ENCODE data around the gene TPTE2. TPM values are rescaled to one million over a fixed set of nuclear protein-coding genes. Genes with fewer than 3 reads are reported as not detected.
"Not testable (repeated sequence)": the region's sequence is repeated elsewhere in the genome, so short reads cannot be mapped to it uniquely, and the experiment has no call there.

The TPTE2 gene
- total RNA-seq, 1 donor from 2014 or later: not detected

GRCh38 chr13:19439056-19439686, 122.2 kb downstream of the TPTE2 start:
- not testable (repeated sequence) for H4K20me1 ChIP-seq (ENCODE audit: insufficient read depth, low read length); H3K9ac ChIP-seq (ENCODE audit: low read length); H3K9me3 ChIP-seq (ENCODE audit: insufficient read depth, low read depth, low read length); H3K79me2 ChIP-seq (ENCODE audit: insufficient read depth, low read length); H3K4me1 Mint-ChIP-seq (ENCODE audit: low read depth, unreplicated experiment); H3K36me3 ChIP-seq (ENCODE audit: insufficient read depth, low read length); H3K27me3 ChIP-seq (ENCODE audit: insufficient read depth, low read length); H2AFZ ChIP-seq (ENCODE audit: low read depth, low read length); H3K4me3 Mint-ChIP-seq (ENCODE audit: unreplicated experiment); H3K9me3 Mint-ChIP-seq (ENCODE audit: unreplicated experiment); FAIRE-seq; H3K4me2 ChIP-seq (ENCODE audit: low read length); H3K4me3 ChIP-seq (ENCODE audit: insufficient read depth, low read depth, low read length); H3K27ac Mint-ChIP-seq (ENCODE audit: unreplicated experiment); H3K27ac ChIP-seq (ENCODE audit: low read depth, low read length); H3K36me3 Mint-ChIP-seq (ENCODE audit: low read depth, unreplicated experiment); H3K27me3 Mint-ChIP-seq (ENCODE audit: low read depth, unreplicated experiment); H3K4me1 ChIP-seq (ENCODE audit: insufficient read depth, low read length); DNase-seq (ENCODE audit: low read depth)

GRCh38 chr13:19437780-19438179, 123.6 kb downstream of the TPTE2 start:
- not testable (repeated sequence) for H3K9ac ChIP-seq (ENCODE audit: low read length); H3K27ac Mint-ChIP-seq (ENCODE audit: unreplicated experiment); H3K4me1 ChIP-seq (ENCODE audit: insufficient read depth, low read length); H3K79me2 ChIP-seq (ENCODE audit: insufficient read depth, low read length); H3K27ac ChIP-seq (ENCODE audit: low read depth, low read length); H3K9me3 Mint-ChIP-seq (ENCODE audit: unreplicated experiment); H2AFZ ChIP-seq (ENCODE audit: low read depth, low read length); H3K36me3 ChIP-seq (ENCODE audit: insufficient read depth, low read length); H3K9me3 ChIP-seq (ENCODE audit: insufficient read depth, low read depth, low read length); H3K4me2 ChIP-seq (ENCODE audit: low read length); H4K20me1 ChIP-seq (ENCODE audit: insufficient read depth, low read length); H3K4me3 ChIP-seq (ENCODE audit: insufficient read depth, low read depth, low read length); H3K27me3 Mint-ChIP-seq (ENCODE audit: low read depth, unreplicated experiment); H3K27me3 ChIP-seq (ENCODE audit: insufficient read depth, low read length); DNase-seq (ENCODE audit: low read depth); FAIRE-seq; H3K4me3 Mint-ChIP-seq (ENCODE audit: unreplicated experiment); H3K4me1 Mint-ChIP-seq (ENCODE audit: low read depth, unreplicated experiment); H3K36me3 Mint-ChIP-seq (ENCODE audit: low read depth, unreplicated experiment)

GRCh38 chr13:19422236-19422635, 139.1 kb downstream of the TPTE2 start:
- DNase-seq (ENCODE audit: low read depth); H2AFZ ChIP-seq (ENCODE audit: low read depth, low read length); H3K4me3 ChIP-seq (ENCODE audit: insufficient read depth, low read depth, low read length); H3K79me2 ChIP-seq (ENCODE audit: insufficient read depth, low read length); H3K4me3 Mint-ChIP-seq (ENCODE audit: unreplicated experiment); H3K9me3 Mint-ChIP-seq (ENCODE audit: unreplicated experiment); H3K27ac ChIP-seq (ENCODE audit: low read depth, low read length); H3K4me1 ChIP-seq (ENCODE audit: insufficient read depth, low read length); H3K36me3 Mint-ChIP-seq (ENCODE audit: low read depth, unreplicated experiment); H3K27me3 Mint-ChIP-seq (ENCODE audit: low read depth, unreplicated experiment); H4K20me1 ChIP-seq (ENCODE audit: insufficient read depth, low read length); H3K9ac ChIP-seq (ENCODE audit: low read length); H3K36me3 ChIP-seq (ENCODE audit: insufficient read depth, low read length); H3K4me1 Mint-ChIP-seq (ENCODE audit: low read depth, unreplicated experiment); FAIRE-seq; H3K4me2 ChIP-seq (ENCODE audit: low read length); H3K27ac Mint-ChIP-seq (ENCODE audit: unreplicated experiment); H3K27me3 ChIP-seq (ENCODE audit: insufficient read depth, low read length); H3K9me3 ChIP-seq (ENCODE audit: insufficient read depth, low read depth, low read length): not testable (repeated sequence)

GRCh38 chr13:19412494-19412893, 148.8 kb downstream of the TPTE2 start:
- H3K4me3 ChIP-seq (ENCODE audit: insufficient read depth, low read depth, low read length); H3K36me3 ChIP-seq (ENCODE audit: insufficient read depth, low read length); FAIRE-seq; H3K9ac ChIP-seq (ENCODE audit: low read length); H4K20me1 ChIP-seq (ENCODE audit: insufficient read depth, low read length); H3K27ac Mint-ChIP-seq (ENCODE audit: unreplicated experiment); H3K27me3 Mint-ChIP-seq (ENCODE audit: low read depth, unreplicated experiment); H3K27me3 ChIP-seq (ENCODE audit: insufficient read depth, low read length); H3K36me3 Mint-ChIP-seq (ENCODE audit: low read depth, unreplicated experiment); H3K9me3 ChIP-seq (ENCODE audit: insufficient read depth, low read depth, low read length); H3K4me1 ChIP-seq (ENCODE audit: insufficient read depth, low read length); H3K4me1 Mint-ChIP-seq (ENCODE audit: low read depth, unreplicated experiment); H3K79me2 ChIP-seq (ENCODE audit: insufficient read depth, low read length); H3K27ac ChIP-seq (ENCODE audit: low read depth, low read length); H3K4me3 Mint-ChIP-seq (ENCODE audit: unreplicated experiment); H3K9me3 Mint-ChIP-seq (ENCODE audit: unreplicated experiment); H3K4me2 ChIP-seq (ENCODE audit: low read length); DNase-seq (ENCODE audit: low read depth); H2AFZ ChIP-seq (ENCODE audit: low read depth, low read length): not testable (repeated sequence)

GRCh38 chr13:19382746-19383511, 178.4 kb downstream of the TPTE2 start:
- H3K9ac ChIP-seq (ENCODE audit: low read length); H3K9me3 ChIP-seq (ENCODE audit: insufficient read depth, low read depth, low read length); H3K4me1 ChIP-seq (ENCODE audit: insufficient read depth, low read length); FAIRE-seq; H3K27me3 Mint-ChIP-seq (ENCODE audit: low read depth, unreplicated experiment); H3K4me3 Mint-ChIP-seq (ENCODE audit: unreplicated experiment); H2AFZ ChIP-seq (ENCODE audit: low read depth, low read length); H3K27ac ChIP-seq (ENCODE audit: low read depth, low read length); H3K36me3 ChIP-seq (ENCODE audit: insufficient read depth, low read length); H3K27ac Mint-ChIP-seq (ENCODE audit: unreplicated experiment); H3K79me2 ChIP-seq (ENCODE audit: insufficient read depth, low read length); DNase-seq (ENCODE audit: low read depth); H3K27me3 ChIP-seq (ENCODE audit: insufficient read depth, low read length); H3K4me1 Mint-ChIP-seq (ENCODE audit: low read depth, unreplicated experiment); H3K4me2 ChIP-seq (ENCODE audit: low read length); H4K20me1 ChIP-seq (ENCODE audit: insufficient read depth, low read length); H3K4me3 ChIP-seq (ENCODE audit: insufficient read depth, low read depth, low read length); H3K36me3 Mint-ChIP-seq (ENCODE audit: low read depth, unreplicated experiment); H3K9me3 Mint-ChIP-seq (ENCODE audit: unreplicated experiment): not testable (repeated sequence)
